Measurements from ENCODE around the gene RNF149.
"Not testable (repeated sequence)": the region's sequence is repeated elsewhere in the genome, so short reads cannot be mapped to it uniquely, and the experiment has no call there.

The RNF149 gene, protein sequence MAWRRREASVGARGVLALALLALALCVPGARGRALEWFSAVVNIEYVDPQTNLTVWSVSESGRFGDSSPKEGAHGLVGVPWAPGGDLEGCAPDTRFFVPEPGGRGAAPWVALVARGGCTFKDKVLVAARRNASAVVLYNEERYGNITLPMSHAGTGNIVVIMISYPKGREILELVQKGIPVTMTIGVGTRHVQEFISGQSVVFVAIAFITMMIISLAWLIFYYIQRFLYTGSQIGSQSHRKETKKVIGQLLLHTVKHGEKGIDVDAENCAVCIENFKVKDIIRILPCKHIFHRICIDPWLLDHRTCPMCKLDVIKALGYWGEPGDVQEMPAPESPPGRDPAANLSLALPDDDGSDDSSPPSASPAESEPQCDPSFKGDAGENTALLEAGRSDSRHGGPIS

GRCh38 chr2:101308432-101309210 lies at the start of gene RNF149:
TSS of gene RNF149 (minus strand) at chr2:101308701. CDS start at chr2:101308588, 113 bp downstream.
- peaks cover 17% of the 10 kb centered on the region for H3K36me3 Mint-ChIP-seq
- H3K4me1 Mint-ChIP-seq, result peaks cover 58% of the 10 kb centered on the region
- no peaks in the 10 kb centered on the region for H3K9me3 Mint-ChIP-seq
- H3K27me3 Mint-ChIP-seq, result no peaks in the 10 kb centered on the region
- ATAC-seq, result peak; percentile 89
- peak within 1 kb of the TSS; percentile 87 for H3K4me3 Mint-ChIP-seq
- peak within 1 kb of the TSS; percentile 83 for H3K27ac Mint-ChIP-seq

GRCh38 chr2:101357376-101357775 lies 48.9 kb upstream of the RNF149 start:
- ATAC-seq, result no peak
- Mint-ChIP-seq H3K36me3 (no peaks in the 10 kb centered on the region), H3K4me1 (peaks cover 26% of the 10 kb centered on the region), H3K27ac (no peak overlapping the region), H3K4me3 (no peak overlapping the region), H3K27me3 (no peaks in the 10 kb centered on the region), H3K9me3 (no peaks in the 10 kb centered on the region)

DNA sequence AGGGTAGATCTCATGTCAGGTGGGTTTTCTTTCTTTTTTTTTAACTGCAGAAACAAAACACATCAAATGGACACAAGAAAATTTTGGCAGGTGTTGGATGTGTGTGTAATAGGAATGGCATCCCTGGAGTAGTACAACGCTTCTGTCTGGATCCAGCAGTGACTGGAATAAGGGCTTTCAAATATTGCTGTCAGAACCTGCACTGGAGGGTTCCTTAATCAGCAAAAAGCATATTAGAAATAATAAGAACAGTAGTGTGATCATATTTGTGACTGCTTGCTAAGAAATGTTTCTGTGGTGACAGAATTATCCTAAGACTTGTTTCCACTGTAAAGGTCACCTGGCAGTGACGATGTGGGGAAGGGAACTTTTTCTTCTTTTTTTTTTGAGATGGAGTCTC lies 48.0 kb upstream of the RNF149 start:
- peaks cover 17% of the 10 kb centered on the region for H3K4me1 Mint-ChIP-seq
- no peak overlapping the region for H3K4me3 Mint-ChIP-seq
- H3K9me3 Mint-ChIP-seq, result no peaks in the 10 kb centered on the region
- ATAC-seq, result no peak
- H3K27ac Mint-ChIP-seq, result no peak overlapping the region
- no peaks in the 10 kb centered on the region for H3K36me3 Mint-ChIP-seq
- H3K27me3 Mint-ChIP-seq, result no peaks in the 10 kb centered on the region

- ATAC-seq, result no peak
- no peaks in the 10 kb centered on the region for H3K27me3 Mint-ChIP-seq
- no peaks in the 10 kb centered on the region for H3K36me3 Mint-ChIP-seq
- H3K4me3 Mint-ChIP-seq, result no peak overlapping the region
- H3K27ac Mint-ChIP-seq, result no peak overlapping the region
- H3K9me3 Mint-ChIP-seq, result no peaks in the 10 kb centered on the region
- H3K4me1 Mint-ChIP-seq, result peaks cover 13% of the 10 kb centered on the region
Observed at GRCh38 chr2:101356055-101356454, 47.6 kb upstream of the RNF149 start.

- no peak for ATAC-seq
- Mint-ChIP-seq H3K9me3 (no peaks in the 10 kb centered on the region), H3K36me3 (no peaks in the 10 kb centered on the region), H3K4me3 (no peak overlapping the region), H3K27me3 (no peaks in the 10 kb centered on the region), H3K27ac (no peak overlapping the region), H3K4me1 (peaks cover 8% of the 10 kb centered on the region)
Observed at GRCh38 chr2:101355401-101356054, 47.0 kb upstream of the RNF149 start.

- no peak overlapping the region for H3K4me3 Mint-ChIP-seq
- H3K27me3 Mint-ChIP-seq, result no peaks in the 10 kb centered on the region
- H3K36me3 Mint-ChIP-seq, result no peaks in the 10 kb centered on the region
- no peak overlapping the region for H3K27ac Mint-ChIP-seq
- H3K4me1 Mint-ChIP-seq, result no peaks in the 10 kb centered on the region
- H3K9me3 Mint-ChIP-seq, result no peaks in the 10 kb centered on the region
- no peak for ATAC-seq
Observed at GRCh38 chr2:101354420-101355311, 46.2 kb upstream of the RNF149 start.

- H3K4me1 Mint-ChIP-seq, H3K9me3 Mint-ChIP-seq, H3K36me3 Mint-ChIP-seq, ATAC-seq, H3K4me3 Mint-ChIP-seq, H3K27ac Mint-ChIP-seq, H3K27me3 Mint-ChIP-seq: not testable (repeated sequence)
Observed at GRCh38 chr2:101352631-101353030, 44.1 kb upstream of the RNF149 start.

DNA sequence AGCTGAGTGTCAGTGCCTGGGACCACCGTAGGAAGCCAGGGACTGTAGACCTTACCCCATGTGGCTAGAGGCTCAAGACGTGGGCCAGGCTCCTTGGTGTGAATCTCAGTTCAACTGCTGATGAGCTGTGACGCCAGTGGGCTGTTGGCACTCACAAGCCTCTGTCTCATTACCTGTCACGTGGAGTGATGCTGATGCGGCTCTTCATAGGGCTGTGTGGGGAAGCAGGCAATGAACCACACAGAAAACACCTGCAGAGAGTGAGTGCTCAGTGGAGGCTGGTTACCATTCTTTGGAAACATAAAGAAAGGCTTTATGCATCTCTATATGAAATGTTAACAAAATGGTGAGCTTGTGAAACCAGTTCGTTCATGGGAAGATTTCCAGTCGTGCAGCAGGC lies 42.7 kb upstream of the RNF149 start:
- Mint-ChIP-seq H3K27me3 (no peaks in the 10 kb centered on the region), H3K4me1 (peaks cover 6% of the 10 kb centered on the region), H3K9me3 (no peaks in the 10 kb centered on the region), H3K4me3 (no peak overlapping the region), H3K36me3 (no peaks in the 10 kb centered on the region), H3K27ac (no peak overlapping the region)
- ATAC-seq, result no peak

DNA sequence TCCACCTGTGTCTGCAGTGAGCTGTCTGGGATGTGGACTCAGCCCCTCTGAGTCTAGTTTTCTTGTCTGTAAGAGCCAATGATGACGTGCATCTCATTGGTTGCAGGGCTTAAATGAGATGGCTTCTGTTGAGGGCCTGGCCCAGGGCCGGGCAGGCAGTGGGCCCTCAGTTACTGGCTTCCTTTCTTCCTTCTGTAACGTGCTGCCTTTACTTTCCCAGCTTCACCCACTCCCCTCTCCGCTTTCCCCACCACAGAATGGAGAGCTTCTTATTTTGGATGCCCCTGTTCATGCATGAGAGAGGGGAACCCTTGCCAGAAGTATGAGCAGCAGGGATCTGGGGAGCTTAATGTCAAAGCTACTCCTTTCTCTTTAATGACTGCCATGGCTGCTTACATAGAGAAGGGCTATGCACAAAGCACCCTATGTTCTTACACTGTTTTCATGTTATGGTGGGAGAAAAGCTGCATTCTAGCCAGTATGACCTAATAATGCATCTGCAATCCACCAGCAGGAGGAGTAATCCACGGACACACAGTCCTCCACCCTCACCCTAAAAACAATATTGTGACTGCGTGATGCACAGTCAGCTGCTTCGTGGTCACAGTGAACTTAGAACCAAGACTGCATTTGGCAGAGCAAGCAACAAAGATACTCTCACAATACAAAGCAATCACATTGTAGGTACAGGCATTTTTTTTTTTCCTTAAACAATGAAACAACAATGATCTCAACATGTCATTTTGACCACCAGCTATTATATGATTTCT lies 41.6 kb upstream of the RNF149 start:
- H3K4me1 Mint-ChIP-seq, result peaks cover 6% of the 10 kb centered on the region
- H3K4me3 Mint-ChIP-seq, result no peak overlapping the region
- ATAC-seq, result no peak
- no peak overlapping the region for H3K27ac Mint-ChIP-seq
- H3K36me3 Mint-ChIP-seq, result no peaks in the 10 kb centered on the region
- H3K9me3 Mint-ChIP-seq, result no peaks in the 10 kb centered on the region
- no peaks in the 10 kb centered on the region for H3K27me3 Mint-ChIP-seq

GRCh38 chr2:101348883-101349282 lies 40.4 kb upstream of the RNF149 start:
- peaks cover 6% of the 10 kb centered on the region for H3K4me1 Mint-ChIP-seq

DNA sequence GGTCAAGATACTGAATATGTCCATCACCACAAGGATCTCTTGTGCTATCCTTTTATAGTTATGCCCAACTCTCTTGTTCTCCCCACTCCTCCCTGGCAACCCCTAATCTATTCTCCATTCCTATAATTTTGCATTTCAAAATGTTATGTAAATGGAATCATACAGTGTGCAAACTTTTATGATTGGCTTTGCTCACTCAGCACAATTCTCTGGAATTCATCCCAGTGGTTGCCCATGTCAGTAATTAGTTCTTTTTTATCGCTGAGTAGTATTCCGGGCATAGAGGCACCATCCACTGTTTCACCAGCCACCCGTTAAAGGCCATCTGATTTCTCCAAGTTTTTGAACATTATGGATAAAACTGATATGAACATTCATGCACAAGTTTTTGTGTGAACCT lies 38.4 kb upstream of the RNF149 start:
- H3K4me3 Mint-ChIP-seq, result no peak overlapping the region
- no peaks in the 10 kb centered on the region for H3K9me3 Mint-ChIP-seq
- no peaks in the 10 kb centered on the region for H3K27me3 Mint-ChIP-seq
- no peak overlapping the region for H3K27ac Mint-ChIP-seq
- peaks cover 12% of the 10 kb centered on the region for H3K4me1 Mint-ChIP-seq
- no peak for ATAC-seq
- H3K36me3 Mint-ChIP-seq, result no peaks in the 10 kb centered on the region

More at GRCh38 chr2:101348883-101349282, 40.4 kb upstream of the RNF149 start:
- Mint-ChIP-seq H3K27ac (no peak overlapping the region), H3K9me3 (no peaks in the 10 kb centered on the region), H3K36me3 (no peaks in the 10 kb centered on the region), H3K27me3 (no peaks in the 10 kb centered on the region), H3K4me3 (no peak overlapping the region)
- ATAC-seq, result no peak

DNA sequence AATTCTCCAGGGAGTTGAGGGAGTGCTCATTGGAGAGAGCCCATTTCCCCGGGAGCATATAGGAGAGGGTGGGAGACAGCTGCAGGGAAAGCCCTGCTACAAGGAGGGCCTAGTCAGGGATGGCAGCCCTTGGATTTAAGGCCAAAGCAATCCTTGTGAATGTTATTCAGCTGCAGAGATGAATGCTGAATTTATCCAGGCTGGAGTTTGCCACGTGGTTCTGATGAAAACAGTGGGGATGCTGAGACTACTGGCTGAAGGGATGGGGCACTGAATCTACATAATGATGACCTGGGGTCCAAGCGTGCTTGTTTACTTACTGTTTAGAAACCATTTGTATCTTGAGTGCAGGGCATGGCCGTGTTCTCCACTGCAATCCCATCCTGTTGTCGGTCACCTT lies 35.6 kb upstream of the RNF149 start:
- ATAC-seq, result no peak
- H3K9me3 Mint-ChIP-seq, result no peaks in the 10 kb centered on the region
- H3K4me3 Mint-ChIP-seq, result no peak overlapping the region
- peaks cover 6% of the 10 kb centered on the region for H3K27me3 Mint-ChIP-seq
- no peaks in the 10 kb centered on the region for H3K36me3 Mint-ChIP-seq
- no peak overlapping the region for H3K27ac Mint-ChIP-seq
- H3K4me1 Mint-ChIP-seq, result peaks cover 20% of the 10 kb centered on the region

- ATAC-seq, result no peak
- H3K4me3 Mint-ChIP-seq, result no peak overlapping the region
- peaks cover 6% of the 10 kb centered on the region for H3K27me3 Mint-ChIP-seq
- peaks cover 14% of the 10 kb centered on the region for H3K4me1 Mint-ChIP-seq
- H3K9me3 Mint-ChIP-seq, result no peaks in the 10 kb centered on the region
- no peak overlapping the region for H3K27ac Mint-ChIP-seq
- no peaks in the 10 kb centered on the region for H3K36me3 Mint-ChIP-seq
Observed at GRCh38 chr2:101342625-101343008, 34.1 kb upstream of the RNF149 start.

DNA sequence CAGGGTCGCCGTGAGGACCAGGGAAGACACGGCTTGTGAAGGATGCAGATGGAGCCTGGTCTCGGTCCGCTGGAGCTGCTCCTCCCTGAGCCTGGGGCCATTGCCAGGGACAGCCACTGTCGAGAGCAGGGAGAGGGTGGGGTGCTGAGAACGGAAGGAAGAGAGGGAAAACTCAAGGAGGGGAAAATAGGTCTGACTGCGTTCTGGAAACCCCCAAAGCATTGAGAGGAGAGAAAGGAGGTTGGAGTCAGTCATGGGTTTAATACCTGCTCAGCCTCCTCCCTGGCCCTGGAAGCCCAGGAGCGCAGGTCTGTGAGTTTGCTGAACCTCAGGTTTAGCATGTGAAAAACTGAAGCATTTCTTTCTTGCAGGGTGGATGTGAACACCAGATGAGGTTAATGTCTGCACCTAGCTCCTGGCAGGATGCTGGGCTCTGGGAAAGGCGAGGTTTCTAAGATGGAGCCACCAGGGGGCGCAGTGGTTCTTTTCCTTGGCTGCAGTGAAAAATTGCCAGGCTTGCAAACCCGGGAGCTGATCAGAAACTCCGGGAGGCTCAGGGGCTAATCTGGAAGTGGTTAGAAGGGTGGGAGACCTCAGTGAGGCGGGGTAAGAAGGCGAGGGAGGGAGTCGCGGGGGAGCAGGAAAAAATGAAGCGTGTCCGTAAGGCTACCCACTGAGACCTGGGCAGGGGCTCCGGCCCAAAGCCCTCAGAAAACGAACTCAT lies 33.6 kb upstream of the RNF149 start:
- Mint-ChIP-seq H3K36me3 (no peaks in the 10 kb centered on the region), H3K9me3 (no peaks in the 10 kb centered on the region), H3K4me3 (no peak overlapping the region), H3K27ac (peak overlapping the region; percentile 46), H3K4me1 (peaks cover 14% of the 10 kb centered on the region), H3K27me3 (peaks cover 11% of the 10 kb centered on the region)
- ATAC-seq, result no peak

Data from stimulated activated memory B cell treated with anti-CD40 and anti-IgM and Interleukin-4, amounts not matched to agents 10 μg/mL and 1 μg/mL and 100 μg/mL, for 72 hours (primary cell).